ENCODE data around the gene DBET.
"Not testable (repeated sequence)": the region's sequence is repeated elsewhere in the genome, so short reads cannot be mapped to it uniquely, and the experiment has no call there.

The DBET gene

DNA sequence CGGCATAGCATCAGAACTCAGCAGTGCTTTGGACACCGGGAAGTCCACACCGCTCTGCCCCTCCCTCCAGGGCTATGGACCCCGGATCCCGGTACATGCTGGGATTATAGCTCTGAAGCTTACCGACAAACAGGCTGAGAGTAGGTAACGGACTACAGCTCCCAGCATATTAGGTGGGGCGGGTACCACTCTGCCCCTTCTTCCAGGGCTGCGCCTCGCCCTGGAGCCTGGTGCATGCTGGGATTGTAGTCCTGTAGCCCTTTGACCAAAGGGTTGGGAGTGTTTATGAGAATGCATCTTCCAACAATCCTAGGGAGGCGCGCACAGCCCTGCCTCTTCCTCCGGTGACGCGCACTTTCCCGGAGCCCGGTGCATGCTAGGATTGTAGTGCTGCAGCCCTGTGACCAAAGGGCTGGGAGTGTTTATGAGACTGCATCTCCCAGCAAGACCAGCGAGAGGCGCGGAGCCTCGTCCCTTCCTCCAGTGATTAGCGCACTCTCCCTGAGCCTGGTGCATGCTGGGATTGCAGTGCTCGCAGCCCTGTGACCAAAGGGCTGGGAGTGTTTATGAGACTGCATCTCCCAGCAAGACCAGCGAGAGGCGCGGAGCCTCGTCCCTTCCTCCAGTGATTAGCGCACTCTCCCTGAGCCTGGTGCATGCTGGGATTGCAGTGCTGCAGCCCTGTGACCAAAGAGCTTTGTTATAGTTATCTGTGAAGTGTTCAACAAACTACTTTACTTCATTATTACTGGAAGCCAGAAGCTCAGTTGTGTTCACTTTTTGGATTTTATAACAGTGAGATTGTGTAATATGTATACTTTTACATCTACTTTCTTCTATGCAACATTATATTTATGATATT is 14.7 kb upstream of the DBET start:
- not testable (repeated sequence) for DNase-seq (ENCODE audit: low read depth in 2 of 2)

DNA sequence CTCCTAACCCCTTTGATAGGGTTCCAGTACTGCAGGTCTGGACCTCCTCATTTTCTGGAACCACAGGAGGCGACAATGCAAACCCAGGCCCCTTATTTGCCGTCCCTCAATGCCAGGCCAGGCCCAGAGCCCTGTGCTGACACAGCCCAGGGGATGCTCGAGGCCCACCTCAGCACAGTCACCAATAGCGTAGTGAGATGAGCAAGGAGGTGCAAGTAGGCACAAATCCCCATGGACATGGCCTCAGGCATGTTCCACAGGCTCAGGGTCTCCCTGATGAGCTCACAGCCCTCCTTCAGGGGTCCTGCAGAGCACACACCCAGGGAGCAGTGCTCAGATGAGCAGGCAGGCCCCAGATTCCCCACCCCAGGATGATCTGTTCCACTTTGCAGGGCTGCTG is 5.3 kb upstream of the DBET start:
- DNase-seq (ENCODE audit: low read depth in 2 of 2): not testable (repeated sequence)

DNA sequence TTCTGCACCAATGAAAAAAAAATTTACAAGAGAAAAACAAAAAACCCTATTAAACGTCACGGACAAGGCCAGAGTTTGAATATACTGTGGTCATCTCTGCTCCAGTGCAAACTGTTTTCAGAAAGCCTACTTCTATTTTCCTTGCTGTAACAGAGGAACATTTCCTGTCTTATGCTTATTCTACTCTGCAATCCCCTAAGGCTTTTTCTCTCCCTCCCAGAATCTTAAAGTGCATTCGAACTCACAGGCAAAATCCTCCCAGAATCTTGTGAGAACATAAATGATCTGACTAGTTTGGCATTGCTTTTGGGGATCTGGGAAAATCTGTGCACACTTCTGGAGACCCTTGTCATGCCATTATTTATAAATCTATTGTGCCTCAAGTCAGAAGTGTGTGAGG is 503 bp downstream of the DBET start:
- not testable (repeated sequence) for DNase-seq (ENCODE audit: low read depth in 2 of 2)

- not testable (repeated sequence) for DNase-seq (ENCODE audit: low read depth in 2 of 2)
These were observed 4.0 kb downstream of the DBET start for GRCh38 chr4:190068351-190068750.

DNA sequence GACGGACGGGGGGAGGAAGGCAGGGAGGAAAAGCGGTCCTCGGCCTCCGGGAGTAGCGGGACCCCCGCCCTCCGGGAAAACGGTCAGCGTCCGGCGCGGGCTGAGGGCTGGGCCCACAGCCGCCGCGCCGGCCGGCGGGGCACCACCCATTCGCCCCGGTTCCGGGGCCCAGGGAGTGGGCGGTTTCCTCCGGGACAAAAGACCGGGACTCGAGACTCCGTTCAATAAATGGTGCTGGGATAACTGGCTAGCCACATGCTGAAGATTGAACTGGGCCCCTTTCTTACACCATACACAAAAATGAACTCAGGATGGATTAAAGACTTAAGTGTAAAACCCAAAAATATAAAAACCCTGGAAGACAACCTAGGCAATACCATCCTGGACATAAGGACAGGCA is 28.8 kb downstream of the DBET start:
- not testable (repeated sequence) for DNase-seq (ENCODE audit: low read depth in 2 of 2)

- DNase-seq (ENCODE audit: low read depth in 2 of 2): not testable (repeated sequence)
These were observed 29.7 kb downstream of the DBET start for GRCh38 chr4:190094031-190094430.

DNA sequence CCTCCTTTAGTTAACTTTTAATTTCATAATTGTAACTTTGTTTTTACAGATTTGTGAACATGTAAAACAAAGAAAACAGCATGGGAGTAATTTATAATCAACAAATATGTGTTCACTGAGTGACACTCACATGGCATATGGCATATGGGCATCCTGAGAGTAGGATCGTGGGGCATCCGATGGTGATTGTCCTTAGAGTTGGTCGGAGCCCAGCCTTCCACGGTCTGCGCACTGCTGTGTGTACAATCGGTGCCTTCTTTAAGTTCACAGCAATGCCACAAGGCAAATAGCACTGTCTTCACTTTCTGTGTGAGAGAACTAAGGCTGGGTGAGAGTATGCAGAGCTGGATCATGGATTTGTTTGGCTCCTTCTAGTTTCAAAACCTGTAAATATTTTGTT is 31.0 kb downstream of the DBET start:
- not testable (repeated sequence) for DNase-seq (ENCODE audit: low read depth in 2 of 2)

GRCh38 chr4:190099605-190100004 is 35.3 kb downstream of the DBET start:
- not testable (repeated sequence) for DNase-seq (ENCODE audit: low read depth in 2 of 2)

DNA sequence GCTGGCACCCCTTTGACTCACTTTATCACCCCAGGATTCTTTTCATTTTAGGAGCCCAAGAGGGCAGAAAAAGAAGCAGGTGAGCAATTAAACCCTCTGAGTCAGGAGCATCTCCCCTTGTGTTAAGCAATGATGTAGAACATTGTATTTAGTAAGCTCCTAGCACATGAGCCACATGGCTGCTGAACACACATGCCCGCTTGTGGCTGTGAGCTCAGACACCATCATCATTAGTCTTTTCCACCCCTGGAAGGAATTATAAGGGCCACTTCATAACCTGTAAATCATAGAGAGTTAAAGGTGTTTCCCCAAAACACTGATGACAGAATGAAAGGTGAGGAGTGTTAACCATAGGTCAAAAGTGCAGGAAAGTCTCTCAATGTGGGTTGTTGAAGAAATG is 37.2 kb downstream of the DBET start:
- not testable (repeated sequence) for DNase-seq (ENCODE audit: low read depth in 2 of 2)

DNA sequence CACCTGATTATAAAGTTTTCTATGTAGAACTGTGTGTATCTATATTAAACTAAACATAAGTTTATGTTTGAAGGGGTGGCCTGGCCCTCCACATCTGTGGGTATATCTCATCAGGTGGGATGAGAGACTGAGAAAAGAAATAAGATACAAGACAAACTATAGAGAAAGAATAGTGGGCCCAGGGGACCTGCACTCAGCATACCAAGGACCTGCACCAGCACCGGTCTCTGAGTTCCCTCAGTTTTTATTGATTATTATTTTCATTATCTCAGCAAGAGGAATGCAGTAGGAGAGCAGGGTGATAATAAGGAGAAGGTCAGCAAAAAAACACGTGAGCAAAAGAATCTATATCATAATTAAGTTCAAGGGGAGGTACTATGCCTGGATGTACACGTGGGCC is 41.9 kb downstream of the DBET start:
- not testable (repeated sequence) for DNase-seq (ENCODE audit: low read depth in 2 of 2)

DNA sequence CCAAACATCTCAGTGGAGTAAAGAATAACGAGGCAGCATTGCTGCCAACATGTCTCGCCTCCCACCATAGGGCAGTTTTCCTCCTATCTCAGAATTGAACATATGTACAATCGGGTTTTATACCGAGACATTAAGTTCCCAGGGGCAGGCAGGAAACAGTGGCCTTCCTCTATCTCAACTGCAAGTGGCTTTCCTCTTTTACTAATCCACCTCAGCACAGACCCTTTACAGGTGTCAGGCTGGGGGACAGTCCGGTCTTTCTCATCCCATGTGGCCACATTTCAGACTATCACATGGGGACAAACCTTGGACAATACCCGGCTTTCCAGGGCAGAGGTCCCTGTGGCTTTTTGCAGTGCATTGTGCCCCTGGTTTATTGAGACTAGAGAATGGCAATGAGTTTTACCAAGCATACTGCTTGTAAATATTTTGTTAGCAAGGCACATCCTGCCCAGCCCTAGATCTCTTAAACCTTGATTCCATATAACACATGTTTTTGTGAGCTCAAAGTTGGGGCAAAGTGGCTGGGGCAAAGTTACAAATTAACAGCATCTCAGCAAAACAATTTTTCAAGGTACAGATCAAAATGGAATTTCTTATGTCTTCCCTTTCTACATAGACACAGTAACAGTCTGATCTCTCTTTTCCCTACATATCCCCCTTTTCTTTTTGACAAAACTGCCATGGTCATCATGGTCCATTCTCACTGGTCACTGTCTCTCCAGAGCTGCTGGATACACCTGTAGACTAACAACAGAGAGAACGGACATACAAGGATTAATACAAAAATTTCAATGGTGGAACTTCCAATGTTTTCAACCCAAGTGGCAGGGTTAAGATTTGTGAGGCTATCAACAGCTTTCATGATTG is 42.5 kb downstream of the DBET start:
- not testable (repeated sequence) for DNase-seq (ENCODE audit: low read depth in 2 of 2)

GRCh38 chr4:190107766-190108485 is 43.6 kb downstream of the DBET start:
- not testable (repeated sequence) for DNase-seq (ENCODE audit: low read depth in 2 of 2)

DNA sequence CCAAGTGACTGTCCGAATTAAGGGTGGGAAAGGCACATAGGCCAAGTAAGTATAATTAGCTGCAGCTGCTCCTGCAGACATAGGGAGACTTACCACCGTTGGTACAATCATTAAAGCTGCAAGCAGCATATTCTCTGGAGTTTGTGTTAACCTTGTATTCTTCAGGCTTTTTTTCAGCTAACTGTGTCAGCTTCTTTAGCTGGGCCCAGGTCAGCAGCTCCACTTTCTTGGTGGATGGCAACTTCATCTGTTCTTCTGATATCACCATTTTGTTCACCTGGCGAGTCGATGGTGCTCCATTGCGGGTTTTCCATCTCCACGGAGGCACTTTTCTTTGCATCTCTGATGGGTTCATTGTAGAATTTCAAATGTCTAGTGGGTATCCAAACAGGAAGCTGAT is 44.5 kb downstream of the DBET start:
- not testable (repeated sequence) for DNase-seq (ENCODE audit: low read depth in 2 of 2)

DNA sequence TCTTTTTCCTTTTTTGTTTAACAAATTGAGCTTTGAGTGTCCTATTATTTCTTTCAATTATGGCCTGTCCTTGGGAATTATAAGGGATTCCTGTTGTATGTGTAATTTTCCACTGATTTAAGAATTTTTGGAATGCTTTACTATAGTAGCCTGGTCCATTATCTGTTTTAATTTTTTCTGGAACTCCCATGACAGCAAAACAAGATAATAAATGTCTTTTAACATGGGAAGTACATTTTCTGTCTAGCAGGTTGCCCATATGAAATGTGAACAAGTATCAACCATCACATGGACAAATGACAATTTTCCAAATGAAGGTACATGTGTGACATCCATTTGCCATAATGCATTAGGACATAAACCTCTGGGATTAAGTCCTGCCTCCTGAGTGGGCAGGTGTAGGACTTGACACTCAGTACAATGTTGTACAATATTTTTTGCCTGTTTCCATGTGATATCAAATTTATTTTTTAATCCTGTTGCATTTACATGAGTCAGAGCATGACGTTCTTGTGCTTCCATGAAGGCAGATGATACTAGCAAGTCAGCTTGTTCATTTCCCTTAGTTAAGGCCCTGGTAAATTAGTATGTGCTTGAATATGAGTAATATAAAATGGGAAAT is 45.2 kb downstream of the DBET start:
- not testable (repeated sequence) for DNase-seq (ENCODE audit: low read depth in 2 of 2)

DNA sequence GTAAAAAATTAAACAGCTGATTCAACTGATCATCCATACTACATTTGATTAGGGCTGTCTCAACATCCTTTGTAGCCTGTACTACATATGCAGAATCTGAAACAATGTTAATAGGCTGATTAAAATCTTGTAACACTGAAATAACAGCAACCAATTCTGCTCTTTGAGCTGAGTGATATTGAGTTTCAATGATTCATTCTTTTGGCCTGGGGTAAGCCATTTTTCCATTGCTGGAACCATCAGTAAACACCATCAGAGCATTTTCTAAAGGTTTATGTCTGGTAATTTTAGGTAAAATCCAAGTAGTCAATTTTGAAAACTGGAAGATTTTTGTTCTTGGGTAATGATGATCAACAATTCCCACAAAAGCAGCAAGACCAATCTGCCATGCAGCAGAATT is 45.7 kb downstream of the DBET start:
- not testable (repeated sequence) for DNase-seq (ENCODE audit: low read depth in 2 of 2)

DNA sequence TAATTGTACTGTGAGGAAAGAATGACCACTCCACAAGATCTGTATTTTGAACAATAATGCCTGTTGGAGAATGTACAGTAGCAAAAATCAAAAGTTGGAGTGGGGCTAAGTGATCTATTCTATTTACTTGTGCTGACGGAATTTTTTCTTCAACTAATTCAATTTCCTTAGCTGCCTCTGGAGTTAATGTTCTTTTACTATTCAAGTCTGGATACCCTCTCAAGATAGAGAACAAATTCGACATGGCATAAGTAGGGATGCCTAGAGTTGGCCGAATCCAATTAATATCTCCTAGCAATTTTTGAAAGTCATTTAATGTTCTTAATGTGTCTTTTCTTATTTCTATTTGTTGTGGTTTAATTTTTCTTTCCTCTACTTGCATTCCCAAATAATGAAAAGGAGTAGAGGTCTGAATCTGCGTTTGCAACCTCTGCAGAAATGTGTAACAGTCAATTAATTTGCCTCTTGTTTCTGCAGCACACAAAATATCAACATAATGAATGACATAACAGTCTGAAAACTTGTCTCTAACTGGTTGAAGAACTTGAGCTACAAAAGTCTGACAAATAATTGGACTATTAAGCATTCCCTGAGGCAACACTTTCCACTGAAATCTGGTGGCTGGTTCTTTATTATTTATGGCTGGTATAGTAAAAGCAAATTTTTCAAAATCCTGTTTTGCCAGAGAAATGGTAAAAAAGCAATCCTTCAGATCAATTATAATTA is 46.4 kb downstream of the DBET start:
- not testable (repeated sequence) for DNase-seq (ENCODE audit: low read depth in 2 of 2)

- not testable (repeated sequence) for DNase-seq (ENCODE audit: low read depth in 2 of 2)
These were observed 48.6 kb downstream of the DBET start for GRCh38 chr4:190112879-190113278.

- not testable (repeated sequence) for DNase-seq (ENCODE audit: low read depth in 2 of 2)
These were observed 50.7 kb downstream of the DBET start for GRCh38 chr4:190114991-190115390.
